ENCODE measurements around the gene CPEB3. TPM values are rescaled to one million over a fixed set of nuclear protein-coding genes. Genes with fewer than 3 reads are reported as not detected.

The CPEB3 gene
- total RNA-seq, 2 experiments from 2014 or later, result 2.3 to 2.4 TPM

- ATAC-seq (no peak), DNase-seq (no peak)
- Mint-ChIP-seq H3K27me3 (ENCODE audit: low read depth) (no peaks in the 10 kb centered on the region), H3K4me3 (no peak overlapping the region), H3K4me1 (ENCODE audit: low read depth) (no peaks in the 10 kb centered on the region), H3K36me3 (ENCODE audit: low read depth) (peaks cover 6% of the 10 kb centered on the region), H3K27ac (no peak overlapping the region), H3K9me3 (ENCODE audit: insufficient read depth) (no peaks in the 10 kb centered on the region)
- ChIA-PET POLR2A (no interaction called here), CTCF (interaction anchor here (2.0 kb wide), 1 partner anchor 353 kb away, joined by 4 read pairs; no protein-coding TSS in a partner anchor)
Observed at GRCh38 chr10:92081641-92082040, 209.2 kb downstream of the CPEB3 start.

GRCh38 chr10:92080244-92080643 lies 210.6 kb downstream of the CPEB3 start:
- no peak overlapping the region for H3K4me3 Mint-ChIP-seq
- H3K9me3 Mint-ChIP-seq (ENCODE audit: insufficient read depth), result no peaks in the 10 kb centered on the region
- ChIA-PET POLR2A (no interaction called here), CTCF (interaction anchor here (0.6 to 2.0 kb wide), 3 partner anchors 20 to 354 kb away, joined by 3 to 4 read pairs (median 3); no protein-coding TSS in a partner anchor)
- H3K36me3 Mint-ChIP-seq (ENCODE audit: low read depth), result peaks cover 6% of the 10 kb centered on the region
- no peak overlapping the region for H3K27ac Mint-ChIP-seq
- H3K4me1 Mint-ChIP-seq (ENCODE audit: low read depth), result no peaks in the 10 kb centered on the region
- no peaks in the 10 kb centered on the region for H3K27me3 Mint-ChIP-seq (ENCODE audit: low read depth)
- ATAC-seq, result no peak
- no peak for DNase-seq

- Mint-ChIP-seq H3K36me3 (ENCODE audit: low read depth) (peaks cover 6% of the 10 kb centered on the region), H3K27me3 (ENCODE audit: low read depth) (no peaks in the 10 kb centered on the region), H3K9me3 (ENCODE audit: insufficient read depth) (no peaks in the 10 kb centered on the region), H3K4me3 (no peak overlapping the region), H3K27ac (no peak overlapping the region), H3K4me1 (ENCODE audit: low read depth) (no peaks in the 10 kb centered on the region)
- ATAC-seq (no peak), DNase-seq (no peak)
- ChIA-PET CTCF (interaction anchor here (0.7 kb wide), 1 partner anchor 438 kb away, joined by 3 read pairs; no protein-coding TSS in a partner anchor), POLR2A (no interaction called here)
Observed at GRCh38 chr10:92079003-92079402, 211.9 kb downstream of the CPEB3 start.

- Mint-ChIP-seq H3K27ac (no peak overlapping the region), H3K36me3 (ENCODE audit: low read depth) (peaks cover 6% of the 10 kb centered on the region), H3K4me1 (ENCODE audit: low read depth) (no peaks in the 10 kb centered on the region), H3K9me3 (ENCODE audit: insufficient read depth) (no peaks in the 10 kb centered on the region), H3K27me3 (ENCODE audit: low read depth) (no peaks in the 10 kb centered on the region), H3K4me3 (no peak overlapping the region)
- DNase-seq (no peak), ATAC-seq (no peak)
- CTCF ChIA-PET, result no interaction called here
- POLR2A ChIA-PET, result no interaction called here
Observed at GRCh38 chr10:92076722-92077121, 214.2 kb downstream of the CPEB3 start.

GRCh38 chr10:92075829-92076228 lies 215.0 kb downstream of the CPEB3 start:
- no peak for DNase-seq
- no peak for ATAC-seq
- Mint-ChIP-seq H3K4me3 (no peak overlapping the region), H3K27ac (no peak overlapping the region), H3K36me3 (ENCODE audit: low read depth) (peaks cover 4% of the 10 kb centered on the region), H3K27me3 (ENCODE audit: low read depth) (no peaks in the 10 kb centered on the region), H3K9me3 (ENCODE audit: insufficient read depth) (no peaks in the 10 kb centered on the region), H3K4me1 (ENCODE audit: low read depth) (no peaks in the 10 kb centered on the region)
- ChIA-PET CTCF (no interaction called here), POLR2A (no interaction called here)

- Mint-ChIP-seq H3K4me1 (ENCODE audit: low read depth) (no peaks in the 10 kb centered on the region), H3K27ac (no peak overlapping the region), H3K27me3 (ENCODE audit: low read depth) (no peaks in the 10 kb centered on the region), H3K4me3 (no peak overlapping the region), H3K9me3 (ENCODE audit: insufficient read depth) (no peaks in the 10 kb centered on the region), H3K36me3 (ENCODE audit: low read depth) (no peaks in the 10 kb centered on the region)
- DNase-seq, result no peak
- POLR2A ChIA-PET, result no interaction called here
- ATAC-seq, result no peak
- CTCF ChIA-PET, result interaction anchor here (1.3 kb wide), 1 partner anchor 22 kb away, joined by 3 read pairs; no protein-coding TSS in a partner anchor
Observed at GRCh38 chr10:92074126-92074887, 216.6 kb downstream of the CPEB3 start.

- ATAC-seq, result no peak
- no peak for DNase-seq
- CTCF ChIA-PET, result no interaction called here
- H3K27me3 Mint-ChIP-seq (ENCODE audit: low read depth), result no peaks in the 10 kb centered on the region
- no peaks in the 10 kb centered on the region for H3K36me3 Mint-ChIP-seq (ENCODE audit: low read depth)
- H3K4me3 Mint-ChIP-seq, result no peak overlapping the region
- POLR2A ChIA-PET, result no interaction called here
- H3K9me3 Mint-ChIP-seq (ENCODE audit: insufficient read depth), result no peaks in the 10 kb centered on the region
- no peak overlapping the region for H3K27ac Mint-ChIP-seq
- no peaks in the 10 kb centered on the region for H3K4me1 Mint-ChIP-seq (ENCODE audit: low read depth)
Observed at GRCh38 chr10:92068900-92069299, 222.0 kb downstream of the CPEB3 start.

GRCh38 chr10:92066386-92066785 lies 224.5 kb downstream of the CPEB3 start:
- no peak for ATAC-seq
- POLR2A ChIA-PET, result no interaction called here
- H3K27ac Mint-ChIP-seq, result no peak overlapping the region
- H3K4me3 Mint-ChIP-seq, result no peak overlapping the region
- CTCF ChIA-PET, result no interaction called here
- no peaks in the 10 kb centered on the region for H3K27me3 Mint-ChIP-seq (ENCODE audit: low read depth)
- H3K9me3 Mint-ChIP-seq (ENCODE audit: insufficient read depth), result no peaks in the 10 kb centered on the region
- H3K4me1 Mint-ChIP-seq (ENCODE audit: low read depth), result no peaks in the 10 kb centered on the region
- H3K36me3 Mint-ChIP-seq (ENCODE audit: low read depth), result no peaks in the 10 kb centered on the region
- no peak for DNase-seq

- Mint-ChIP-seq H3K4me1 (ENCODE audit: low read depth) (no peaks in the 10 kb centered on the region), H3K36me3 (ENCODE audit: low read depth) (no peaks in the 10 kb centered on the region), H3K27ac (no peak overlapping the region), H3K4me3 (no peak overlapping the region), H3K27me3 (ENCODE audit: low read depth) (no peaks in the 10 kb centered on the region), H3K9me3 (ENCODE audit: insufficient read depth) (no peaks in the 10 kb centered on the region)
- CTCF ChIA-PET, result no interaction called here
- POLR2A ChIA-PET, result no interaction called here
- no peak for DNase-seq
- no peak for ATAC-seq
Observed at GRCh38 chr10:92064506-92064905, 226.4 kb downstream of the CPEB3 start.

GRCh38 chr10:92062273-92062672 lies 228.6 kb downstream of the CPEB3 start:
- no peaks in the 10 kb centered on the region for H3K27me3 Mint-ChIP-seq (ENCODE audit: low read depth)
- H3K27ac Mint-ChIP-seq, result no peak overlapping the region
- ChIA-PET CTCF (no interaction called here), POLR2A (no interaction called here)
- no peak for DNase-seq
- H3K36me3 Mint-ChIP-seq (ENCODE audit: low read depth), result no peaks in the 10 kb centered on the region
- no peak for ATAC-seq
- H3K9me3 Mint-ChIP-seq (ENCODE audit: insufficient read depth), result no peaks in the 10 kb centered on the region
- no peak overlapping the region for H3K4me3 Mint-ChIP-seq
- H3K4me1 Mint-ChIP-seq (ENCODE audit: low read depth), result no peaks in the 10 kb centered on the region

- H3K9me3 Mint-ChIP-seq (ENCODE audit: insufficient read depth), result no peaks in the 10 kb centered on the region
- H3K4me1 Mint-ChIP-seq (ENCODE audit: low read depth), result peaks cover 5% of the 10 kb centered on the region
- H3K27me3 Mint-ChIP-seq (ENCODE audit: low read depth), result no peaks in the 10 kb centered on the region
- POLR2A ChIA-PET, result no interaction called here
- H3K36me3 Mint-ChIP-seq (ENCODE audit: low read depth), result no peaks in the 10 kb centered on the region
- no peak for DNase-seq
- no peak overlapping the region for H3K4me3 Mint-ChIP-seq
- H3K27ac Mint-ChIP-seq, result no peak overlapping the region
- CTCF ChIA-PET, result interaction anchor here (1.2 kb wide), 1 partner anchor 236 kb away, joined by 3 read pairs; the partner anchor contains the start of genes CPEB3 and MARCHF5
- ATAC-seq, result no peak
Observed at GRCh38 chr10:92054807-92055206, 236.1 kb downstream of the CPEB3 start.

- Mint-ChIP-seq H3K4me1 (ENCODE audit: low read depth) (peaks cover 13% of the 10 kb centered on the region), H3K27me3 (ENCODE audit: low read depth) (no peaks in the 10 kb centered on the region), H3K36me3 (ENCODE audit: low read depth) (no peaks in the 10 kb centered on the region), H3K4me3 (no peak overlapping the region), H3K9me3 (ENCODE audit: insufficient read depth) (no peaks in the 10 kb centered on the region), H3K27ac (no peak overlapping the region)
- ChIA-PET CTCF (interaction anchor here (0.9 kb wide), 1 partner anchor 22 kb away, joined by 3 read pairs; no protein-coding TSS in a partner anchor), POLR2A (interaction anchor here (0.6 kb wide), 1 partner anchor 663 kb away, joined by 3 read pairs; no protein-coding TSS in a partner anchor)
- no peak for DNase-seq
- no peak for ATAC-seq
Observed at GRCh38 chr10:92052741-92053140, 238.1 kb downstream of the CPEB3 start.

Data from activated CD8-positive, alpha-beta T cell treated with anti-CD3 and anti-CD28 coated beads, Interleukin-2, amount 10 ng/mL, durations not matched to agents 7 days and 5 days (primary cell).